Activated CD4-positive, CD25-positive, alpha-beta regulatory T cell treated with anti-CD3 and anti-CD28 coated beads, Interleukin-2, amount 50 U/mL, for 24 hours (primary cell): ENCODE data around the gene RBM20.
"Not testable (repeated sequence)": the region's sequence is repeated elsewhere in the genome, so short reads cannot be mapped to it uniquely, and the experiment has no call there.

Source experiments
- ATAC-seq, 2 donors: fragments of 150-1000 bp; cut with Tn5 transposase; one replicate each; pipeline ENCODE4 v1.10.0; 2021; ENCODE audit warnings: mild to moderate bottlenecking in 1 of 2, moderate library complexity in 1 of 2

The RBM20 gene

GRCh38 chr10:110767601-110768000, 123.5 kb downstream of the RBM20 start:
- not testable (repeated sequence) for ATAC-seq

GRCh38 chr10:110770243-110770642, 126.1 kb downstream of the RBM20 start:
- ATAC-seq, result no peak

- no peak for ATAC-seq
These were observed 127.3 kb downstream of the RBM20 start for GRCh38 chr10:110771486-110771885.

GRCh38 chr10:110771991-110772390, 127.9 kb downstream of the RBM20 start:
- no peak for ATAC-seq

- no peak for ATAC-seq
These were observed 128.4 kb downstream of the RBM20 start for GRCh38 chr10:110772454-110773025.

GRCh38 chr10:110773693-110774068, 129.5 kb downstream of the RBM20 start:
- no peak for ATAC-seq

- peak; percentile 92 to 93 for ATAC-seq
These were observed 130.2 kb downstream of the RBM20 start for GRCh38 chr10:110774069-110775019.

GRCh38 chr10:110775020-110775375, 130.9 kb downstream of the RBM20 start:
- ATAC-seq, result no peak

- ATAC-seq, result no peak
These were observed 131.3 kb downstream of the RBM20 start for GRCh38 chr10:110775406-110775805.

- ATAC-seq, result no peak
These were observed 132.9 kb downstream of the RBM20 start for GRCh38 chr10:110777017-110777416.

GRCh38 chr10:110777661-110778060, 133.5 kb downstream of the RBM20 start:
- no peak for ATAC-seq

- ATAC-seq, result no peak
These were observed 134.1 kb downstream of the RBM20 start for GRCh38 chr10:110778211-110778610.

- no peak for ATAC-seq
These were observed 135.4 kb downstream of the RBM20 start for GRCh38 chr10:110779489-110779888.

- no peak for ATAC-seq
These were observed 136.6 kb downstream of the RBM20 start for GRCh38 chr10:110780704-110781103.

- no peak for ATAC-seq
These were observed 137.0 kb downstream of the RBM20 start for GRCh38 chr10:110781139-110781538.

GRCh38 chr10:110782616-110783015, 138.5 kb downstream of the RBM20 start:
- ATAC-seq, result no peak

- peak; percentile 59 to 63 for ATAC-seq
These were observed 139.5 kb downstream of the RBM20 start for GRCh38 chr10:110783509-110784107.

GRCh38 chr10:110784198-110784597, 140.1 kb downstream of the RBM20 start:
- no peak for ATAC-seq

GRCh38 chr10:110786172-110786571, 142.0 kb downstream of the RBM20 start:
- ATAC-seq, result no peak

- ATAC-seq, result no peak
These were observed 144.7 kb downstream of the RBM20 start for GRCh38 chr10:110788620-110789385.

GRCh38 chr10:110789604-110790433, 145.7 kb downstream of the RBM20 start:
- no peak for ATAC-seq

- ATAC-seq, result no peak
These were observed 146.9 kb downstream of the RBM20 start for GRCh38 chr10:110790913-110791506.
